Prostate gland (tissue), 2 donors: ENCODE data around the gene STAT1. TPM values are rescaled to one million over a fixed set of nuclear protein-coding genes. Genes with fewer than 3 reads are reported as not detected.

Experiments
- DNase-seq: peaks from one replicate; pipeline ENCODE4 v3.0.0-alpha.2; 2019; ENCODE audit warnings: low spot score
- H3K27ac ChIP-seq, 2 donors: fragments of 200-600 bp; sonication (generic); 2 replicates each; pipeline ENCODE4 v1.5.1; 2017 to 2019
- H3K27me3 ChIP-seq: fragments of 200-600 bp; sonication (generic); replicated peaks from 2 replicates; pipeline ENCODE4 v1.5.1; 2019; ENCODE audit not compliant: insufficient read depth
- H3K36me3 ChIP-seq, 2 donors: fragments of 200-600 bp; sonication (generic); 1 replicate in 1 of 2; 2 replicates in 1 of 2; pipeline versions ENCODE4 v1.5.1 to v1.8.1; 2017 to 2019
- H3K4me1 ChIP-seq: fragments of 200-600 bp; sonication (generic); replicated peaks from 2 replicates; pipeline ENCODE4 v1.5.1; 2019
- H3K4me3 ChIP-seq, 2 donors: fragments of 200-600 bp; sonication (generic); 2 replicates each; pipeline ENCODE4 v1.5.1; 2017 to 2019
- H3K9me3 ChIP-seq: fragments of 200-600 bp; sonication (generic); 2 replicates; pipeline ENCODE4 v1.5.1; 2017
- POLR2A ChIP-seq: fragments of 450-650 bp; IDR thresholded peaks from one replicate; pipeline ENCODE4 v1.6.1; 2016; ENCODE audit warnings: antibody characterized with exemption, mild to moderate bottlenecking
- POLR2AphosphoS5 ChIP-seq: sonication (generic); formaldehyde crosslinking; IDR thresholded peaks from one replicate; pipeline ENCODE4 v1.6.1; 2017; ENCODE audit warnings: antibody characterized with exemption
- WGBS: methylation state at CpG from one replicate; pipeline ENCODE4 v1.1.5; 2018; 5-methylcytosine and 5-hydroxymethylcytosine counted together
- intact Hi-C: fragments of 100-400 bp; cut with DNase I; formaldehyde crosslinking; loops from one replicate; pipeline ENCODE4 v1.14.2; 2022
- total RNA-seq, 2 donors: library from RNA; depleted of rRNA; stranded (reverse); fragments of >200 nt; gene quantifications; one replicate each; pipeline ENCODE4 v1.1.0, GENCODE V29; 2016
- TF ChIP-seq, protein P1 (sequence below), 4 experiments: fragments of 200-600 bp in 2 of 4; fragments of 450-650 bp in 2 of 4; sonication (generic) in 2 of 4; IDR thresholded peaks; 1 replicate in 3 of 4; 2 replicates in 1 of 4; pipeline ENCODE4 v1.5.1; 2016 to 2019; ENCODE audit warnings: antibody characterized with exemption in 4 of 4, mild to moderate bottlenecking in 2 of 4, moderate library complexity in 2 of 4

The STAT1 gene
- total RNA-seq, 2 donors from 2014 or later, result 53.3 to 64.1 TPM

DNA sequence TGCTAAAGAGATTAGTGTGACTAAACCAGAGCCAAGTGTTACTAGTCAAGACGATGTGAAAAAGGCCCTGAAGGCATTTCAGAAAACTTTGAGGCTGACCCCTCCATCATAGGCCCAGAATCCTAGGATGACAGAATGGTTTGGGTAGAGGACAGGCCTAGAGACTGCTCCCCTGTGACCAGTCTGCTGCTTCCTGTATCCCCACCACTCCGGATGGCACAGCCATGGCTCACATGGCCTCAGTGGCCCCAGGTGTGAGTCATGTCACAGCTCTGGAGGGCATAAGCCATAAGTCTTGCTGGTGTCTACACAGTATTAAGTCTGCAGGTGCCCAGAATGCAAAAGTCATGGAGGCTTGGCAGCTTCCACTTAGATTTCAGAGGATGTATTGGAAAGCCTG, 12.4 kb upstream of the STAT1 start:
- intact Hi-C loops, result loop anchor here (5.0 kb wide), 1 partner anchor 244 kb away; no protein-coding TSS in a partner anchor
- 46% methylated on average over 2 of the region's 2 CpGs for WGBS
- TF ChIP-seq POLR2A, result no peak
- no peak for TF ChIP-seq POLR2AphosphoS5
- TF ChIP-seq, protein P1, sequence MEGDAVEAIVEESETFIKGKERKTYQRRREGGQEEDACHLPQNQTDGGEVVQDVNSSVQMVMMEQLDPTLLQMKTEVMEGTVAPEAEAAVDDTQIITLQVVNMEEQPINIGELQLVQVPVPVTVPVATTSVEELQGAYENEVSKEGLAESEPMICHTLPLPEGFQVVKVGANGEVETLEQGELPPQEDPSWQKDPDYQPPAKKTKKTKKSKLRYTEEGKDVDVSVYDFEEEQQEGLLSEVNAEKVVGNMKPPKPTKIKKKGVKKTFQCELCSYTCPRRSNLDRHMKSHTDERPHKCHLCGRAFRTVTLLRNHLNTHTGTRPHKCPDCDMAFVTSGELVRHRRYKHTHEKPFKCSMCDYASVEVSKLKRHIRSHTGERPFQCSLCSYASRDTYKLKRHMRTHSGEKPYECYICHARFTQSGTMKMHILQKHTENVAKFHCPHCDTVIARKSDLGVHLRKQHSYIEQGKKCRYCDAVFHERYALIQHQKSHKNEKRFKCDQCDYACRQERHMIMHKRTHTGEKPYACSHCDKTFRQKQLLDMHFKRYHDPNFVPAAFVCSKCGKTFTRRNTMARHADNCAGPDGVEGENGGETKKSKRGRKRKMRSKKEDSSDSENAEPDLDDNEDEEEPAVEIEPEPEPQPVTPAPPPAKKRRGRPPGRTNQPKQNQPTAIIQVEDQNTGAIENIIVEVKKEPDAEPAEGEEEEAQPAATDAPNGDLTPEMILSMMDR (IDR thresholded peaks at IDR 0.05), result no peak

DNA sequence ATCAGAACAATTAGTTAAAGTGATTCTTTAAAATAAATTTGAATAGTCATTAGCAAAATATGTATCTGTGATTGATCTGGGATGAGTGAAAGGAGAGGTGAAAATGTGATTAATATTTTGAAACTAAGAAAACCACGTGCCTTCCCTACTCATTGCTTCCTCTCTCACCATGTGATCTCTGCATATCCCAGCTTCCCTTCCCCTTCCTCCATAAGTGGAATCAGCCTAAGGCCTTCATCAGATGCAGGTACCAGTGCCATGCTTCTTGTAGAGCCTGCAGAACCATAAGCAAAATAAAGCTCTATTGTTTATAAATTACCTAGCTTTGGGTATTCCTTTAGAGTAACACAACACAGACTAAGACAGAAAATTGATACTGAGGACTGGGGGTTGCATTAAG, 11.2 kb upstream of the STAT1 start:
- Histone ChIP-seq H3K4me1 (no peaks in the 10 kb centered on the region), H3K9me3 (no peaks in the 10 kb centered on the region), H3K4me3 (no peak overlapping the region), H3K27me3 (no peaks in the 10 kb centered on the region), H3K27ac (no peak overlapping the region), H3K36me3 (no peaks in the 10 kb centered on the region)
- TF ChIP-seq POLR2A (no peak), POLR2AphosphoS5 (no peak)
- TF ChIP-seq, protein P1 (IDR thresholded peaks at IDR 0.05), result no peak
- DNase-seq, result no peak
- intact Hi-C loops, result loop anchor here (5.0 kb wide), 1 partner anchor 243 kb away; no protein-coding TSS in a partner anchor
- 60% methylated on average over 1 of the region's 1 CpG for WGBS

More for the DNA sequence above, 12.4 kb upstream of the STAT1 start:
- DNase-seq, result no peak
- Histone ChIP-seq H3K9me3 (no peaks in the 10 kb centered on the region), H3K27ac (no peak overlapping the region), H3K36me3 (no peaks in the 10 kb centered on the region), H3K27me3 (no peaks in the 10 kb centered on the region), H3K4me3 (no peak overlapping the region), H3K4me1 (no peaks in the 10 kb centered on the region)

DNA sequence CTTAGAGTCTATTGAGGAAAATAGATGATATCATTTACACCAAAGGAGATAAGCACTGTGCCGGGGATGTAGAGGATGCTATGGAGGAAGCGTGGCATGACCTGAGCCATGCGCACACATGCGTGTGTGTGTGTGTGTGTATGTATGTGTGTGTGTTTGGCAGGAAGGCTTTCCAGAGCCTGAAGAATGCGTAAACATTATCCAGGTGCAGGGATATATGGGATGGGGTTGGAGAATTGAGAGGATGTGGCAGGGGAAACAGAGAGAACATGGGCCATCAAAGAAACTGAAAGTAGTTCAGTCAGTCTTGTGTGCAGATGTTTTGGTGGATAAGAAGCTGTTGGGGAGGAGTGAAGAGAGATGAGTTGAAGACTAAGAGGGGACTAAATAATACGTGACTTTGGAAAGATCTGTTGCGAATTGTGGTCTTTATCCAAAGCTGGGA, 9.3 kb upstream of the STAT1 start:
- WGBS, result 88% methylated on average over 7 of the region's 7 CpGs
- TF ChIP-seq, protein P1 (IDR thresholded peaks at IDR 0.05), result no peak
- no peak for TF ChIP-seq POLR2A
- TF ChIP-seq POLR2AphosphoS5, result no peak
- no peaks in the 10 kb centered on the region for H3K4me1 ChIP-seq
- H3K4me3 ChIP-seq, result no peak overlapping the region
- intact Hi-C loops, result loop anchor here (5.0 kb wide), 1 partner anchor 171 kb away; no protein-coding TSS in a partner anchor
- H3K36me3 ChIP-seq, result no peaks in the 10 kb centered on the region
- H3K27ac ChIP-seq, result no peak overlapping the region
- no peaks in the 10 kb centered on the region for H3K27me3 ChIP-seq
- H3K9me3 ChIP-seq, result no peaks in the 10 kb centered on the region
- DNase-seq, result no peak

DNA sequence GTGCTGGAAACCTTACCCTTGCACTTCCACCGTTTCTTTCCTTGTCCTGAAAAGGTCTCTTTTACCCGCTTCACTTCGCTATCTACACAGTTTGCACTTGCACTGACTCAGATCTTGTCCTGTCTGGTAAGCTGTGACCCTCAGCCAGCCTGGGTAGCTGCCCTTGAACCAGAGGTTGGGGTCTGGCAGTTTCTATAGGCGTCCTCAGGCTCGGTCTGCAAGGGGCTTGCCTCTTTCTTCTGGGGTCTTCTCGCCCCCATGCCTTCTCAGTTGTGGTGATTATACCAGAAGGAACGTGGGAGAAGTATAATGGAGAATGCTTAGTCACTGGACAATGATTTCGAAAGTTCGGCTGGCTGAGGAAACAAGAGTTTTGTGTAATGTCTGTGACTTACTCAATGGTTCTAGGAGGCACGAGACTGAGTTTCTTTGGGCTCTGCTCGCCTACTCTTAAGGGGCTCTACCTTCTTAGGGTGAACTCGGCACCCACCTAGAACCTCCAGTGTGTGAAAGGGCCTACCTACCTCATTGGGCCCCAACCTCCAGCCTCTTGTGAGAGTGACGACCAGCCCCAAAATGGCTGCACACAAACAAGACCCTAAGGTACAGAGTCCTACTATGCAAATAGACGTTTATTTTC, 6.9 kb upstream of the STAT1 start:
- no peaks in the 10 kb centered on the region for H3K36me3 ChIP-seq
- TF ChIP-seq POLR2A, result no peak
- no peak for TF ChIP-seq POLR2AphosphoS5
- no peaks in the 10 kb centered on the region for H3K9me3 ChIP-seq
- intact Hi-C loops, result loop anchor here (5.0 kb wide), 1 partner anchor 169 kb away; no protein-coding TSS in a partner anchor
- 38% methylated on average over 14 of the region's 14 CpGs for WGBS
- DNase-seq, result peak; percentile 11
- H3K4me3 ChIP-seq, result peak overlapping the region; percentile 63 to 64
- H3K27ac ChIP-seq, result peak overlapping the region; percentile 73 to 80
- no peaks in the 10 kb centered on the region for H3K27me3 ChIP-seq
- no peaks in the 10 kb centered on the region for H3K4me1 ChIP-seq

DNA sequence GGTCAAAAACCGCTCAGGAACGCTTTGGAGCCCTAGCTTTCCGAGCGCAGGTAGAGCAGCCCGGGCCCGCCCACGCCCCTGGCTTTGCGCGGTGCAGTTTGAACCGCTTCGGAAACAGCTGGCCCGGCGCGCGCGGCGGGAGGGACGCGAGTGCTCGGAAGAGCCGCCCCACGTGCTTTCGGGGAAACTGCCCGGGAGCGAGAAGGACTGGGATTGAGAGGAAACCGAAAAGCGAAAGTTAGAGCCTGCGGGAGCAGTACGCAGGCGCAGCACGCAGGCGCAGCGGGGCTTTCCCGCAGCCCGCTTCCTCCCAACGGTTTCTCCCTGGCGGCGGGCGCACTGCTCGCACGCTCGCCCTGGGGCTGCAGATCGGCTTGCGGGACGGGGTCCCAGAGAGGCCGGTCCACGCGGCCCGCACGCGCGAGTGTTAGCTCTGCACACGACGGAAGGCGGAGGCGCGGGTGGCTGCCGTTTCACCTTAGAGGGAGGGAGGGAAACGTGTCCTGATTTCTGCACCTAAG, 6.3 kb upstream of the STAT1 start:
- 0% methylated on average over 58 of the region's 59 CpGs for WGBS
- intact Hi-C loops, result loop anchor here (5.0 kb wide), 1 partner anchor 168 kb away; no protein-coding TSS in a partner anchor

More for the DNA sequence above, 6.3 kb upstream of the STAT1 start:
- Histone ChIP-seq H3K27ac (peak overlapping the region; percentile 73 to 80), H3K4me3 (peak overlapping the region; percentile 63 to 64), H3K27me3 (no peaks in the 10 kb centered on the region), H3K4me1 (no peaks in the 10 kb centered on the region), H3K9me3 (no peaks in the 10 kb centered on the region), H3K36me3 (no peaks in the 10 kb centered on the region)
- peak; percentile 100 for TF ChIP-seq POLR2AphosphoS5
- TF ChIP-seq POLR2A, result peak; percentile 78
- TF ChIP-seq, protein P1 (IDR thresholded peaks at IDR 0.05), result peak in 2 of 4 experiments; percentile 46 to 55
- peak; percentile 92 for DNase-seq
